GM18502 (cell line): ENCODE measurements around the gene ADIRF.
"Not testable (repeated sequence)": the region's sequence is repeated elsewhere in the genome, so short reads cannot be mapped to it uniquely, and the experiment has no call there.

Experiments used
- ATAC-seq: cut with Tn5 transposase; IDR thresholded peaks from one replicate; pipeline ENCODE4 v1.9.1; 2021; ENCODE audit warnings: mild to moderate bottlenecking; ENCODE audit not compliant: unreplicated experiment, poor library complexity

ADIRF gene

DNA sequence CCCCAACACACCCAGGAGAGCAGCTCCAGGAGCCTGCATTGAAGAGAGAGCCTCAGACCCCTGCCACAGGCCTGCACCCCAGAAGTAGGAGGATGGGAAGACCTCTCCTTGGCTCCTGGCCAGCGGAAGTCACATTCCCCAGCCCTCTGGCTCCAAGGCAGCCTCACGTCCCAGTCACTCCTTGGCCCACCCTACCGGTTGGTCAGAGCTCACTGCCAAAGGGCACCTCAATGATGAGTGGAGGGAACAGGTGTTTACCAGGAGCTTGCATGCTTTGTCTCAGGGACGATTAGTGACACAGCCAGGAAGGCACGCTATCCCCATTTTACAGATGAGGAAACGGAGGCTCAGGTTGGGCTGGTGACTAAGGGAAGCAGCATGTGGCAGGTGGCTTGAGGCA is 50.8 kb downstream of the ADIRF start:
- not testable (repeated sequence) for ATAC-seq

DNA sequence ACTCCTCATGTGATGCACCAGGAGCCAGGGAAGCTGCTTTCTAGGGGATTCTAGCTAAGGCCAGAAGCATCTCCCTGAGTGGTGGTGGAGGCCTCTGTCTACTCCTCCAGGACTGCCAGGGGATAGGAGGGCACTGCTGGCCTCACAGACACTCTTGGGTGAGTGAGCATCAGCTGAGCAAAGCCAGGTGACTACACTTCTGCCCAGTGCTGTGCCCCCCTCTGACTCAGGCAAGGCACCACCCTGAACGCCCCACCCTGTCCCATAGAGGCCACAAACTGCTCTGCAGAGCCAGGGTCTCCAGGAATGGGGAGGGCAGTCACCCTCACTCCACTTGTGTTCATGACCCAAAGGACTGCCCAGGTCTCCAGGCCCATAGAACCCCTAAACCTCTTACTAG is 51.2 kb downstream of the ADIRF start:
- ATAC-seq = not testable (repeated sequence)

DNA sequence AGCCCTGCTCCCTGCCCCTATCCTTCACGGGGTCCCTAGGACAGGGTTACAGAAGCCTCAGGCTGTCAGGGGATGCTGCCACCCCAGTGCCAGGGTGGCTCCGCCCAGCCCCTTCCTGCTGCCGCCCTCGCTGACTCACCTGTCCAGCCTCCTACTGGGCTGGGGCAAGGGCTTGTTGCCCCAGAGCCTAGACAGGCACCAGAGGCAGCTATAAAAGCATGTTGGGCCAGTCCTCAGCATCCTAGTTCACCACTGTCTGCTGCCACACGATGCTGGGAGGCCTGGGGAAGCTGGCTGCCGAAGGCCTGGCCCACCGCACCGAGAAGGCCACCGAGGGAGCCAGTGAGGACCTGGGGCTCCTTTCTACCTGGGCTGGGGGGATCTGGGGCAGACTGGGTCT is 51.8 kb downstream of the ADIRF start, which contains the start of gene FAM25A:
Gene FAM25A, plus strand, starts transcription at position 239 of the 400 bp plus-strand sequence. Its CDS starts 31 bp downstream, at position 270.
- not testable (repeated sequence) for ATAC-seq
